Endothelial cell of umbilical vein (primary cell): ENCODE results near the gene SCAMP4. TPM values are rescaled to one million over a fixed set of nuclear protein-coding genes. Genes with fewer than 3 reads are reported as not detected.

Experiments
- BruUV-seq: library from RNA; stranded (reverse); fragments of 400-500 nt; replicated peaks from 2 replicates; lab custom pipeline; 2021; lab: Mats Ljungman, UMichigan
- CTCF ChIA-PET: fragments of 300-600, 350-600 bp; sonication (Branson Sonifier 250); formaldehyde crosslinking; loops from one replicate; lab custom pipeline; 2021; ENCODE audit warnings: antibody characterized with exemption, inconsistent platforms; lab: Charles Lee
- POLR2A ChIA-PET: fragments of 300-600, 350-600 bp; sonication (Branson Sonifier 250); formaldehyde crosslinking; loops from one replicate; lab custom pipeline; 2021; ENCODE audit warnings: antibody characterized with exemption, inconsistent platforms; lab: Charles Lee
- DNase-seq: peaks from one replicate; pipeline ENCODE4 v3.0.0-alpha.2; 2011; ENCODE audit warnings: low read depth, low spot score
- FAIRE-seq: peaks from 2 replicates; lab custom pipeline; 2011; peaks lifted over from hg19 to GRCh38; lab: Jason Lieb, UNC
- H2AFZ ChIP-seq: 2 replicates; pipeline ENCODE4 v1.6.0; 2012; ENCODE audit warnings: low read depth, low read length, control low read depth, inconsistent platforms
- H3K27ac ChIP-seq: 2 replicates; pipeline ENCODE4 v1.5.1; 2011; ENCODE audit warnings: low read depth, mild to moderate bottlenecking, control low read depth, low read length, moderate library complexity; ENCODE audit not compliant: insufficient read depth
- H3K27me3 ChIP-seq, 2 experiments: 2 replicates each; pipeline versions ENCODE4 v1.6.0 to v1.6.1; 2011; ENCODE audit warnings: low read length in 2 of 2, mixed read lengths in 1 of 2; ENCODE audit not compliant: control insufficient read depth in 2 of 2, insufficient read depth in 2 of 2
- H3K36me3 ChIP-seq, 2 experiments: 2 replicates in 1 of 2; 3 replicates in 1 of 2; pipeline ENCODE4 v1.5.1; 2011; ENCODE audit warnings: low read length in 2 of 2, mild to moderate bottlenecking in 1 of 2, moderate library complexity in 1 of 2; ENCODE audit not compliant: control insufficient read depth in 2 of 2, insufficient read depth in 2 of 2; ENCODE audit errors: extremely low read depth in 1 of 2
- H3K4me1 ChIP-seq: 3 replicates; pipeline ENCODE4 v1.5.1; 2011; ENCODE audit warnings: mild to moderate bottlenecking, low read length; ENCODE audit not compliant: control insufficient read depth, insufficient read depth; ENCODE audit errors: extremely low read depth
- H3K4me2 ChIP-seq: 2 replicates; pipeline ENCODE4 v1.6.1; 2011; ENCODE audit warnings: low read length, control low read depth, mixed read lengths; ENCODE audit not compliant: insufficient read depth
- H3K4me3 ChIP-seq, 3 experiments: fragments of 200-600 bp in 1 of 3; sonication (generic), shearing (Covaris generic) in 1 of 3; replicated peaks in 1 of 3; 2 replicates each; pipeline ENCODE4 v1.5.1; 2011 to 2016; ENCODE audit warnings: control low read depth in 3 of 3, low read length in 3 of 3, mild to moderate bottlenecking in 2 of 3, inconsistent platforms in 1 of 3, low read depth in 1 of 3, moderate library complexity in 1 of 3; ENCODE audit not compliant: insufficient read depth in 1 of 3
- H3K79me2 ChIP-seq: 2 replicates; pipeline ENCODE4 v1.6.0; 2012; ENCODE audit warnings: low read length, inconsistent platforms; ENCODE audit not compliant: control insufficient read depth, insufficient read depth
- H3K9ac ChIP-seq: replicated peaks from 2 replicates; pipeline ENCODE3; 2011; ENCODE audit warnings: low read length, control low read depth; ENCODE audit not compliant: insufficient read depth; ENCODE audit errors: extremely low read depth
- H3K9me1 ChIP-seq: replicated peaks from 3 replicates; pipeline ENCODE4 v1.6.0; 2011; ENCODE audit warnings: mild to moderate bottlenecking, low read length; ENCODE audit not compliant: control insufficient read depth, insufficient read depth; ENCODE audit errors: extremely low read depth
- H3K9me3 ChIP-seq: replicated peaks from 2 replicates; pipeline ENCODE4 v1.5.1; 2012; ENCODE audit warnings: low read length, inconsistent platforms; ENCODE audit not compliant: control insufficient read depth, insufficient read depth
- H4K20me1 ChIP-seq: replicated peaks from 2 replicates; pipeline ENCODE3; 2011; ENCODE audit warnings: mild to moderate bottlenecking, low read length; ENCODE audit not compliant: control insufficient read depth, insufficient read depth; ENCODE audit errors: extremely low read depth
- CTCF ChIP-seq, 2 donors: IDR thresholded peaks; 1 replicate in 1 of 2; 2 replicates in 1 of 2; pipeline ENCODE4 v1.5.1; 2011; ENCODE audit warnings: low read length in 2 of 2, mild to moderate bottlenecking in 2 of 2, moderate library complexity in 2 of 2, control low read depth in 1 of 2, inconsistent platforms in 1 of 2, low read depth in 1 of 2; ENCODE audit not compliant: insufficient read depth in 1 of 2; ENCODE audit errors: extremely low read depth in 1 of 2
- EZH2 ChIP-seq: IDR thresholded peaks from 2 replicates; pipeline ENCODE4 v1.6.1; 2012; ENCODE audit warnings: borderline replicate concordance, low read depth, mild to moderate bottlenecking, moderate library complexity, low read length, inconsistent platforms; ENCODE audit not compliant: severe bottlenecking
- FOS ChIP-seq: IDR thresholded peaks from 2 replicates; pipeline ENCODE4 v1.6.1; 2011; ENCODE audit warnings: mild to moderate bottlenecking, low read length, moderate library complexity, borderline replicate concordance; ENCODE audit not compliant: insufficient read depth
- GATA2 ChIP-seq: IDR thresholded peaks from 2 replicates; pipeline ENCODE4 v1.7.0; 2011; ENCODE audit warnings: low read depth, mild to moderate bottlenecking, moderate library complexity, mixed read lengths, low read length; ENCODE audit not compliant: insufficient read length, insufficient read depth
- JUN ChIP-seq: IDR thresholded peaks from 2 replicates; pipeline ENCODE4 v1.6.1; 2011; ENCODE audit warnings: borderline replicate concordance, low read depth; ENCODE audit not compliant: insufficient read length, insufficient read depth
- MAX ChIP-seq: IDR thresholded peaks from 2 replicates; pipeline ENCODE4 v1.6.1; 2011; ENCODE audit not compliant: insufficient read depth, insufficient read length
- MYC ChIP-seq: IDR thresholded peaks from one replicate; pipeline ENCODE4 v1.6.1; 2011; ENCODE audit warnings: mild to moderate bottlenecking, low read depth, low read length
- POLR2A ChIP-seq: IDR thresholded peaks from 2 replicates; pipeline ENCODE4 v1.6.1; 2012; ENCODE audit warnings: low read depth, mild to moderate bottlenecking, control low read depth, low read length
- POLR2AphosphoS5 ChIP-seq: IDR thresholded peaks from 2 replicates; pipeline ENCODE4 v1.6.1; 2012; ENCODE audit warnings: low read depth, mild to moderate bottlenecking, control low read depth, low read length, moderate library complexity; ENCODE audit not compliant: insufficient read depth
- dilution Hi-C: fragments of 300-500 bp; cut with MboI; formaldehyde crosslinking; loops from one replicate; pipeline ENCODE4 v1.15.0; 2019; ENCODE audit warnings: low sequenced_read_pairs; ENCODE audit not compliant: extremely low pct_ligation_motif_present
- intact Hi-C: fragments of 100-400 bp; cut with micrococcal nuclease; formaldehyde crosslinking; loops from one replicate; pipeline ENCODE4 v1.10.0; 2022
- polyA plus RNA-seq, 4 experiments: library from polyadenylated mRNA; depleted of rRNA in 3 of 4; stranded (reverse) in 3 of 4; unstranded in 1 of 4; fragments of >200 nt; gene quantifications; 2 replicates each; pipeline versions ENCODE4 v1.2.1 to v1.2.3, GENCODE V29; 2011 to 2012; ENCODE audit warnings: missing spikeins in 1 of 4
- total RNA-seq: library from RNA; stranded (reverse); gene quantifications from 2 replicates; pipeline ENCODE4 v1.2.3, GENCODE V29; 2021

Gene SCAMP4
- total and polyA plus RNA-seq, 2 donors (not counting 3 experiments of a cell fraction or from before 2014, with no cell fraction given): 24.4 to 68.2 TPM

GRCh38 chr19:1918975-1919374, 13.8 kb downstream of the SCAMP4 start:
- Histone ChIP-seq H3K79me2 (peaks cover 2% of the 10 kb centered on the region), H4K20me1 (no peaks in the 10 kb centered on the region), H3K27ac (no peak overlapping the region), H3K36me3 (peaks cover 5 to 31% of the 10 kb centered on the region in 2 experiments), H3K9me3 (no peaks in the 10 kb centered on the region), H3K27me3 (no peaks in the 10 kb centered on the region), H2AFZ (no peak overlapping the region), H3K9me1 (no peaks in the 10 kb centered on the region), H3K4me3 (no peak overlapping the region), H3K4me1 (no peaks in the 10 kb centered on the region), H3K4me2 (no peak overlapping the region), H3K9ac (no peak overlapping the region)
- dilution Hi-C loops: no loop called here
- TF ChIP-seq CTCF (IDR thresholded peaks at IDR 0.05; ENCODE audit: extremely low read depth in 1 of 2, insufficient read depth in 1 of 2, low read depth in 1 of 2, low read length in 2 of 2) (no peak), MAX (no peak), GATA2 (no peak), MYC (no peak), JUN (no peak), POLR2A (no peak), EZH2 (no peak), FOS (no peak), POLR2AphosphoS5 (no peak)
- CTCF ChIA-PET: interaction anchor here (1.5 to 1.7 kb wide), 2 partner anchors 43 to 72 kb away, joined by 3 read pairs; no protein-coding TSS in a partner anchor
- intact Hi-C loops: no loop called here
- no peak for FAIRE-seq
- no TSS peak for BruUV-seq
- POLR2A ChIA-PET: interaction anchor here (0.6 kb wide), 1 partner anchor 13 kb away, joined by 3 read pairs; the partner anchor contains the start of genes ADAT3 and SCAMP4
- DNase-seq: no peak
